Activated T-cell treated with anti-CD3 and anti-CD28 coated beads, Interleukin-2, amount 50 U/mL, for 24 hours (primary cell): ENCODE results near the gene EZH1.
"Not testable (repeated sequence)": the region's sequence is repeated elsewhere in the genome, so short reads cannot be mapped to it uniquely, and the experiment has no call there.

Experiments used
- DNase-seq: peaks from one replicate; pipeline ENCODE4 v3.0.0-alpha.2; 2020
- H3K27ac Mint-ChIP-seq: 2 replicates; pipeline ENCODE4 v1.8.0; 2020; ENCODE audit warnings: mild to moderate bottlenecking, mixed read lengths
- H3K27me3 Mint-ChIP-seq: 2 replicates; pipeline ENCODE4 v1.8.0; 2020; ENCODE audit warnings: mixed read lengths
- H3K36me3 Mint-ChIP-seq: 2 replicates; pipeline ENCODE4 v1.8.0; 2020; ENCODE audit warnings: low read depth, mixed read lengths
- H3K4me1 Mint-ChIP-seq: 2 replicates; pipeline ENCODE4 v1.8.0; 2020; ENCODE audit warnings: low read depth, mixed read lengths
- H3K4me3 Mint-ChIP-seq: 2 replicates; pipeline ENCODE4 v1.8.0; 2020; ENCODE audit warnings: mild to moderate bottlenecking, moderate library complexity, mixed read lengths
- H3K9me3 Mint-ChIP-seq: 2 replicates; pipeline ENCODE4 v1.8.0; 2020; ENCODE audit warnings: mixed read lengths

Gene EZH1

GRCh38 chr17:42676424-42677011, 68.3 kb downstream of the EZH1 start, which contains the start of gene PLEKHH3:
TSS of gene PLEKHH3 (minus strand) at chr17:42676994. CDS start at chr17:42676563, 431 bp downstream.
- Mint-ChIP-seq H3K4me3 (peak within 1 kb of the TSS; percentile 75), H3K27me3 (peaks cover 54% of the 10 kb centered on the region), H3K4me1 (peaks cover 56% of the 10 kb centered on the region), H3K27ac (peak within 1 kb of the TSS; percentile 85), H3K9me3 (no peaks in the 10 kb centered on the region), H3K36me3 (no peaks in the 10 kb centered on the region)
- no peak for DNase-seq

- H3K4me3 Mint-ChIP-seq = peak overlapping the region; percentile 75
- peaks cover 54% of the 10 kb centered on the region for H3K27me3 Mint-ChIP-seq
- H3K9me3 Mint-ChIP-seq = no peaks in the 10 kb centered on the region
- peak; percentile 57 for DNase-seq
- no peak overlapping the region for H3K27ac Mint-ChIP-seq
- no peaks in the 10 kb centered on the region for H3K36me3 Mint-ChIP-seq
- H3K4me1 Mint-ChIP-seq = peaks cover 56% of the 10 kb centered on the region
Observed at GRCh38 chr17:42675965-42676423, 68.8 kb downstream of the EZH1 start.

GRCh38 chr17:42675348-42675964, 69.4 kb downstream of the EZH1 start:
- DNase-seq = no peak
- Mint-ChIP-seq H3K4me1 (peaks cover 59% of the 10 kb centered on the region), H3K27me3 (peaks cover 56% of the 10 kb centered on the region), H3K9me3 (no peaks in the 10 kb centered on the region), H3K36me3 (no peaks in the 10 kb centered on the region), H3K27ac (no peak overlapping the region), H3K4me3 (no peak overlapping the region)

- no peak overlapping the region for H3K4me3 Mint-ChIP-seq
- H3K27me3 Mint-ChIP-seq = peaks cover 56% of the 10 kb centered on the region
- H3K36me3 Mint-ChIP-seq = no peaks in the 10 kb centered on the region
- no peak overlapping the region for H3K27ac Mint-ChIP-seq
- no peak for DNase-seq
- no peaks in the 10 kb centered on the region for H3K9me3 Mint-ChIP-seq
- H3K4me1 Mint-ChIP-seq = peaks cover 55% of the 10 kb centered on the region
Observed at GRCh38 chr17:42674755-42675347, 70.0 kb downstream of the EZH1 start.

- Mint-ChIP-seq H3K9me3 (no peaks in the 10 kb centered on the region), H3K4me3 (no peak overlapping the region), H3K36me3 (no peaks in the 10 kb centered on the region), H3K27me3 (peaks cover 61% of the 10 kb centered on the region), H3K27ac (no peak overlapping the region), H3K4me1 (peaks cover 50% of the 10 kb centered on the region)
- DNase-seq = peak; percentile 52
Observed at GRCh38 chr17:42673885-42674754, 70.7 kb downstream of the EZH1 start.

GRCh38 chr17:42673266-42673884, 71.5 kb downstream of the EZH1 start:
- no peak overlapping the region for H3K27ac Mint-ChIP-seq
- DNase-seq = no peak
- H3K4me3 Mint-ChIP-seq = no peak overlapping the region
- peaks cover 43% of the 10 kb centered on the region for H3K4me1 Mint-ChIP-seq
- H3K36me3 Mint-ChIP-seq = no peaks in the 10 kb centered on the region
- no peaks in the 10 kb centered on the region for H3K9me3 Mint-ChIP-seq
- peaks cover 67% of the 10 kb centered on the region for H3K27me3 Mint-ChIP-seq

- no peak for DNase-seq
- Mint-ChIP-seq H3K4me3 (no peak overlapping the region), H3K27ac (no peak overlapping the region), H3K9me3 (no peaks in the 10 kb centered on the region), H3K4me1 (peaks cover 34% of the 10 kb centered on the region), H3K27me3 (peaks cover 66% of the 10 kb centered on the region), H3K36me3 (peaks cover under 1% of the 10 kb centered on the region)
Observed at GRCh38 chr17:42672038-42672437, 72.8 kb downstream of the EZH1 start.

- H3K27ac Mint-ChIP-seq = no peak overlapping the region
- peaks cover 27% of the 10 kb centered on the region for H3K4me1 Mint-ChIP-seq
- H3K27me3 Mint-ChIP-seq = peaks cover 59% of the 10 kb centered on the region
- peaks cover 9% of the 10 kb centered on the region for H3K36me3 Mint-ChIP-seq
- peak overlapping the region; percentile 63 for H3K4me3 Mint-ChIP-seq
- no peak for DNase-seq
- H3K9me3 Mint-ChIP-seq = no peaks in the 10 kb centered on the region
Observed at GRCh38 chr17:42670789-42671657, 73.8 kb downstream of the EZH1 start.

- no peaks in the 10 kb centered on the region for H3K9me3 Mint-ChIP-seq
- peak overlapping the region; percentile 63 for H3K4me3 Mint-ChIP-seq
- peaks cover 54% of the 10 kb centered on the region for H3K27me3 Mint-ChIP-seq
- H3K36me3 Mint-ChIP-seq = peaks cover 18% of the 10 kb centered on the region
- H3K4me1 Mint-ChIP-seq = peaks cover 25% of the 10 kb centered on the region
- peak; percentile 68 for DNase-seq
- no peak overlapping the region for H3K27ac Mint-ChIP-seq
Observed at GRCh38 chr17:42669977-42670788, 74.7 kb downstream of the EZH1 start.

- Mint-ChIP-seq H3K4me3 (peak overlapping the region; percentile 12), H3K9me3 (no peaks in the 10 kb centered on the region), H3K27me3 (peaks cover 48% of the 10 kb centered on the region), H3K27ac (no peak overlapping the region), H3K4me1 (peaks cover 23% of the 10 kb centered on the region), H3K36me3 (peaks cover 18% of the 10 kb centered on the region)
- no peak for DNase-seq
Observed at GRCh38 chr17:42669705-42669976, 75.2 kb downstream of the EZH1 start.

GRCh38 chr17:42667088-42667951, 77.5 kb downstream of the EZH1 start:
- H3K4me1 Mint-ChIP-seq = peaks cover 17% of the 10 kb centered on the region
- H3K9me3 Mint-ChIP-seq = no peaks in the 10 kb centered on the region
- H3K4me3 Mint-ChIP-seq = no peak overlapping the region
- peaks cover 18% of the 10 kb centered on the region for H3K36me3 Mint-ChIP-seq
- peaks cover 31% of the 10 kb centered on the region for H3K27me3 Mint-ChIP-seq
- no peak for DNase-seq
- H3K27ac Mint-ChIP-seq = no peak overlapping the region

- not testable (repeated sequence) for H3K27ac Mint-ChIP-seq, H3K4me3 Mint-ChIP-seq, H3K4me1 Mint-ChIP-seq, H3K9me3 Mint-ChIP-seq, DNase-seq
- Mint-ChIP-seq H3K27me3 (peaks cover 22% of the 10 kb centered on the region), H3K36me3 (peaks cover 18% of the 10 kb centered on the region)
Observed at GRCh38 chr17:42666126-42666525, 78.7 kb downstream of the EZH1 start.
